K562 (cell line): ENCODE results near the gene CTPS1. TPM values are rescaled to one million over a fixed set of nuclear protein-coding genes. Genes with fewer than 3 reads are reported as not detected.

ENCODE experiments used
- CHAMP1 ChIP-seq: fragments of 450-650 bp; IDR thresholded peaks from 2 replicates; pipeline ENCODE4 v1.6.1; 2016; ENCODE audit warnings: mild to moderate bottlenecking
- ELF1 ChIP-seq: fragments of 200-800 bp; sonication (Bioruptor generic); IDR thresholded peaks from 2 replicates; pipeline ENCODE4 v1.6.1; 2016; ENCODE audit warnings: missing genetic modification characterization, missing compliant biosample characterization
- FOXA1 ChIP-seq: fragments of 450-650 bp; IDR thresholded peaks from 2 replicates; pipeline ENCODE4 v1.6.1; 2016; ENCODE audit warnings: mild to moderate bottlenecking, borderline replicate concordance
- HOMEZ ChIP-seq: fragments of 250-450 bp; sonication (Bioruptor Pico); IDR thresholded peaks from 2 replicates; pipeline ENCODE4 v1.4.0; 2020; ENCODE audit warnings: mild to moderate bottlenecking, moderate library complexity
- JUND ChIP-seq, 2 experiments: IDR thresholded peaks; 2 replicates in 1 of 2; 3 replicates in 1 of 2; pipeline ENCODE4 v1.6.1; 2011; ENCODE audit warnings: borderline replicate concordance in 2 of 2, low read depth in 2 of 2, low read length in 2 of 2, improper control_type of control experiment in 1 of 2, missing biosample characterization in 1 of 2, missing genetic modification characterization in 1 of 2, missing genetic modification reagents in 1 of 2
- NFE2L1 ChIP-seq: fragments of 450-650 bp; IDR thresholded peaks from 2 replicates; pipeline ENCODE4 v1.6.1; 2016; ENCODE audit warnings: missing genetic modification characterization, low read depth, mild to moderate bottlenecking, missing compliant biosample characterization, moderate library complexity, borderline replicate concordance
- NR4A1 ChIP-seq, 2 experiments: fragments of 250-450 bp in 1 of 2; fragments of 450-650 bp in 1 of 2; sonication (Bioruptor Pico) in 1 of 2; IDR thresholded peaks; 2 replicates each; pipeline versions ENCODE4 v1.4.0 to v1.6.1; 2016 to 2020; ENCODE audit warnings: mild to moderate bottlenecking in 2 of 2, missing compliant biosample characterization in 1 of 2, missing genetic modification characterization in 1 of 2, moderate library complexity in 1 of 2
- RAD51 ChIP-seq: fragments of 450-650 bp; IDR thresholded peaks from 2 replicates; pipeline ENCODE4 v1.7.1; 2016; ENCODE audit warnings: low read depth, mild to moderate bottlenecking, borderline replicate concordance
- REST ChIP-seq, 2 experiments: fragments of 450-650 bp; formaldehyde crosslinking in 1 of 2; IDR thresholded peaks; 2 replicates each; pipeline versions ENCODE4 v1.4.0 to v1.6.1; 2014 to 2020; ENCODE audit warnings: mild to moderate bottlenecking in 2 of 2, borderline replicate concordance in 1 of 2, low read depth in 1 of 2
- STAT5B ChIP-seq: fragments of 250-450 bp; sonication (Bioruptor Pico); IDR thresholded peaks from 2 replicates; pipeline ENCODE4 v1.8.0; 2021; ENCODE audit warnings: mild to moderate bottlenecking, inconsistent platforms
- TAF1 ChIP-seq: IDR thresholded peaks from 2 replicates; pipeline ENCODE4 v1.6.1; 2011; ENCODE audit warnings: mild to moderate bottlenecking, low read length, moderate library complexity; ENCODE audit not compliant: insufficient read depth, control insufficient read depth, severe bottlenecking; ENCODE audit errors: extremely low read depth
- ZNF436 ChIP-seq: fragments of 250-450, 450-650 bp; sonication (Bioruptor Pico); formaldehyde crosslinking; IDR thresholded peaks from 2 replicates; pipeline ENCODE4 v1.7.0; 2020; ENCODE audit warnings: mild to moderate bottlenecking
- polyA plus RNA-seq, 8 experiments: library from polyadenylated mRNA; depleted of rRNA in 4 of 8; stranded (reverse) in 5 of 8; unstranded in 3 of 8; fragments of >200 nt; fragmentation: Nextera tagmentation in 2 of 8; fragmentation: Illumina TruSeq in 1 of 8; extraction: Ambion mirVana in 2 of 8; extraction: Trizol in 1 of 8; gene quantifications; 2 replicates each; pipeline versions ENCODE4 v1.2.1 to v1.2.3, GENCODE V29; 2011 to 2014; ENCODE audit warnings: inconsistent platforms in 1 of 8, missing spikeins in 1 of 8
- total RNA-seq, 7 experiments: library from RNA; depleted of rRNA in 6 of 7; stranded (reverse); fragments of >200 nt in 6 of 7; fragmentation: Illumina TruSeq in 2 of 7; extraction: Trizol in 2 of 7; gene quantifications; 2 replicates each; pipeline versions ENCODE4 v1.2.1 to v1.2.3, GENCODE V29; 2011 to 2021; ENCODE audit warnings: low replicate concordance in 1 of 7

CTPS1 gene
- total and polyA plus RNA-seq, 9 of the 15 experiments (the other 6 are each of a cell fraction or from before 2014, with no cell fraction given) = 44.4 to 164 (median 87.7) TPM

- TF ChIP-seq REST (IDR thresholded peaks at IDR 0.05; ENCODE audit: borderline replicate concordance) (peak; percentile 96), REST (CRISPR knock-in tag; IDR thresholded peaks at IDR 0.05; ENCODE audit: low read depth) (no peak), ELF1 (no peak), NR4A1 (CRISPR knock-in tag; IDR thresholded peaks at IDR 0.05) (no peak), NR4A1 (tag; IDR thresholded peaks at IDR 0.05) (0 out of 2 replicates have a peak, but pooled peaks have one; percentile 32), NFE2L1 (tag) (no peak), CHAMP1 (peak; percentile 60; the same call in 1 of the 2 replicates), HOMEZ (no peak), RAD51 (peak; percentile 41; the same call in 1 of the 2 replicates), ZNF436 (peak; percentile 79; the same call in 1 of the 2 replicates), FOXA1 (no peak), JUND (IDR thresholded peaks at IDR 0.05; ENCODE audit: borderline replicate concordance, low read depth, low read length) (no peak; the same call in 1 of the 2 replicates), JUND (tag; IDR thresholded peaks at IDR 0.05; ENCODE audit: borderline replicate concordance, low read depth, low read length) (peak; percentile 9; the same call in 1 of the 3 replicates), TAF1 (no peak), STAT5B (CRISPR knock-in tag) (no peak)
These were observed 27.4 kb upstream of the CTPS1 start (continued) for GRCh38 chr1:40951943-40952743.
